Spleen (tissue), 7 donors: Measurements from ENCODE around the gene PDILT.
"Not testable (repeated sequence)": the region's sequence is repeated elsewhere in the genome, so short reads cannot be mapped to it uniquely, and the experiment has no call there.

Experiments used
- CTCF ChIP-seq, 11 experiments: fragments of 200-600 bp in 7 of 11; fragments of 450-650 bp in 4 of 11; sonication (generic) in 4 of 11; IDR thresholded peaks in 8 of 11; conservative IDR thresholded peaks in 3 of 11; 1 replicate in 7 of 11; 2 replicates in 4 of 11; pipeline versions ENCODE4 v1.4.0 to v1.8.0; 2016 to 2021; ENCODE audit warnings: antibody characterized with exemption in 11 of 11, inconsistent platforms in 4 of 11, mild to moderate bottlenecking in 1 of 11
- POLR2A ChIP-seq, 3 donors: fragments of 450-650 bp; IDR thresholded peaks; one replicate each; pipeline ENCODE4 v1.5.1; 2017; ENCODE audit warnings: antibody characterized with exemption in 3 of 3, mild to moderate bottlenecking in 1 of 3
- POLR2AphosphoS5 ChIP-seq, 3 donors: sonication (generic); formaldehyde crosslinking; IDR thresholded peaks; one replicate each; pipeline ENCODE4 v1.5.1; 2017; ENCODE audit warnings: antibody characterized with exemption in 3 of 3
- donor health status: DM: no; HTN: no; CAD: no; lungs with moderate emphysema.
- donor health status: DM: no; HTN: no; CAD: no.
- donor health status: DM: no; HTN: no; CAD: no.

GRCh38 chr16:20439820-20440231, 35.3 kb upstream of the PDILT start:
- not testable (repeated sequence) for TF ChIP-seq CTCF (IDR thresholded peaks at IDR 0.05 in 8 of 11, conservative IDR thresholded peaks at IDR 0.05 in 3 of 11); POLR2A (IDR thresholded peaks at IDR 0.05); POLR2AphosphoS5 (IDR thresholded peaks at IDR 0.05)
